ENCODE measurements around the gene CPNE5. TPM values are rescaled to one million over a fixed set of nuclear protein-coding genes. Genes with fewer than 3 reads are reported as not detected.
A peak's percentile ranks its signal among the peaks of the same experiment; 100 is the strongest.
"Not testable (repeated sequence)": the region's sequence is repeated elsewhere in the genome, so short reads cannot be mapped to it uniquely, and the experiment has no call there.

CPNE5 gene
- total RNA-seq, 1 experiment from 2014 or later = not detected

- DNase-seq (ENCODE audit: low read depth) = no peak
- in situ Hi-C loops (cut with HindIII; ENCODE audit: low pct_unique_long_range_greater_than_20kb, low sequenced_read_pairs) = no loop called here
Measured at GRCh38 chr6:36729161-36729524, 110.1 kb downstream of the CPNE5 start.

GRCh38 chr6:36728289-36729160 is 110.7 kb downstream of the CPNE5 start:
- in situ Hi-C loops (cut with HindIII; ENCODE audit: low pct_unique_long_range_greater_than_20kb, low sequenced_read_pairs) = no loop called here
- no peak for DNase-seq (ENCODE audit: low read depth)

DNA sequence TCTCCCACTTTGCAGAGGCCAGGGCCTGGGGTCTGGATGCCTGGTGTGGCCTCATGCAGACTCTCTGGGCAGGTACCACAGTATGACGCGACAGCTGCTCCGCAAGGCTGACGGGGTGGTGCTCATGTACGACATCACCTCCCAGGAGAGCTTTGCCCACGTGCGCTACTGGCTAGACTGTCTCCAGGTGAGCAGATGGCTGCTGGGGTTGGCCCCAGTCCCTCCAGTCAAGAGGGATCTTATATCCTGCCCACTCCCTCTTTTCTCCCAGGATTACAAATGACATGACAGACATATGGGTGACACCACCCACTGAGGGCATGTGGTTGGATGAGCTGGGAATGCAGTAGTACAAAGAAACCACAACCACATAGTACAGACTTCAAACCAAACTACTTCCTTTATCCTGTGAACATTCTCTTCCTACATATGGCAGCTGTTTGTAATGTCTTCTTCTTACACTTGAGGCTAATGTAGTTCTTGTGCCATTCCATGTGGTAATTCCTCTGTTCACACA is 111.7 kb downstream of the CPNE5 start:
- in situ Hi-C loops (cut with HindIII; ENCODE audit: low pct_unique_long_range_greater_than_20kb, low sequenced_read_pairs) = no loop called here

GRCh38 chr6:36725581-36725980 is 113.7 kb downstream of the CPNE5 start:
- in situ Hi-C loops (cut with HindIII; ENCODE audit: low pct_unique_long_range_greater_than_20kb, low sequenced_read_pairs) = no loop called here
- no peak for DNase-seq (ENCODE audit: low read depth)

More for the DNA sequence above, 111.7 kb downstream of the CPNE5 start:
- DNase-seq (ENCODE audit: low read depth) = peak; percentile 12

DNA sequence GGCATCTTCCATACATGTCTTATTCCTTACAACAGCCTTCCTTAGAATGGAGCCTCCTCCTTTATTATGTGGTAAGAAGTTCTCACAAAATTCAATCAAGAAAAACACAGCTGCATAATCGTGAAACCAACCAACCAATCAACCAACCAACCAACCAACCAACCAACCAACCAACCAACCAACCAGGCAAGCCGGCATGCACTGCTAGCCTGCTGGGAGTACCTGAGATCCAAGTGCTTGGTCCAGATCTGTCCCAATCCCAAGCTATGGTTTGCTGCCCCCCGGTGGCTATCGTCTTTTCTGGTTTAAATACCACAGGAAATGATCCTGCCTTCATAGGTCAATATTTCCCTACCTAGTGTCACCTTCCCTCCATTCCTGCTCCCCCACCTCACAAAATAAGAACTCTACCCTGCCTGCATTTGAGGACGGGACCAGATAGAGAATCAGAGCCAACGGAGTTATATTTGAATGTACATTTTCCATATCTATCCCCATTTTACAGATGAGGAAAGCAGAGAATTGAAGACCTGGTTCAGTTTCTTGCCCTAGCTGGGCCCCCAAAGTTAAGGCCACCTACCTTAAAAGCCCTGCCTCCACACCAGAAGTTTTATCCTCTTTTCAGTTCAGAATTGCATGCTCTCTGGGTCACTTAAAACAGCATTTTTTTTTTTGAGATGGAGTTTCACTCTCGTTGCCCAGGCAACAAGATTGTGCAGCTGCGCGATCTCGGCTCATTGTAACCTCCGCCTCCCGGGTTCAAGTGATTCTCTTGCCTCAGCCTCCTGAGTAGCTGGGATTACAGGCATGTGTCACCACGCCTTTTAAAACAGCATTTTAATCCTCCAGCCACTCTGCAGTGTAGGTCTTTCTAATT is 114.5 kb downstream of the CPNE5 start:
- DNase-seq (ENCODE audit: low read depth) = peak; percentile 55
- in situ Hi-C loops (cut with HindIII; ENCODE audit: low pct_unique_long_range_greater_than_20kb, low sequenced_read_pairs) = no loop called here

DNA sequence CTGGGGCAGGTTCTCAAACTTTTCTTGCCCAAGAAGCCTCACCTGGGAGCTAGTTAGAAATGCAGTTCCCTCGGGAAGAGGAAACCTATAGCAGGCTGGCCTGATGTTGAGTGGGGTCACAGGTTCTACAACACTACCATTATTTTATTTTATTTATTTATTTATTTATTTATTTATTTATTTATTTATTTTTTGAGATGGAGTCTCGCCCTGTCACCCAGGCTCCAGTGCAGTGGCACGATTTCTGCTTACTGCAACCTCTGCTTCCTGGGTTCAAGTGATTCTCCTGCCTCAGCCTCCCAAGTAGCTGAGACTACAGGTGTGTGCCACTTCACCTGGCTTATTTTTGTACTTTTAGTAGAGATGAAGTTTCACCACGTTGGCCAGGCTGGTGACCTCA is 115.3 kb downstream of the CPNE5 start:
- in situ Hi-C loops (cut with HindIII; ENCODE audit: low pct_unique_long_range_greater_than_20kb, low sequenced_read_pairs); DNase-seq (ENCODE audit: low read depth): not testable (repeated sequence)

GRCh38 chr6:36722879-36723278 is 116.4 kb downstream of the CPNE5 start:
- in situ Hi-C loops (cut with HindIII; ENCODE audit: low pct_unique_long_range_greater_than_20kb, low sequenced_read_pairs) = no loop called here
- DNase-seq (ENCODE audit: low read depth) = no peak

- in situ Hi-C loops (cut with HindIII; ENCODE audit: low pct_unique_long_range_greater_than_20kb, low sequenced_read_pairs) = no loop called here
- DNase-seq (ENCODE audit: low read depth) = no peak
Measured at GRCh38 chr6:36722365-36722764, 116.9 kb downstream of the CPNE5 start.

- no peak for DNase-seq (ENCODE audit: low read depth)
- in situ Hi-C loops (cut with HindIII; ENCODE audit: low pct_unique_long_range_greater_than_20kb, low sequenced_read_pairs) = no loop called here
Measured at GRCh38 chr6:36721369-36722140, 117.7 kb downstream of the CPNE5 start.

DNA sequence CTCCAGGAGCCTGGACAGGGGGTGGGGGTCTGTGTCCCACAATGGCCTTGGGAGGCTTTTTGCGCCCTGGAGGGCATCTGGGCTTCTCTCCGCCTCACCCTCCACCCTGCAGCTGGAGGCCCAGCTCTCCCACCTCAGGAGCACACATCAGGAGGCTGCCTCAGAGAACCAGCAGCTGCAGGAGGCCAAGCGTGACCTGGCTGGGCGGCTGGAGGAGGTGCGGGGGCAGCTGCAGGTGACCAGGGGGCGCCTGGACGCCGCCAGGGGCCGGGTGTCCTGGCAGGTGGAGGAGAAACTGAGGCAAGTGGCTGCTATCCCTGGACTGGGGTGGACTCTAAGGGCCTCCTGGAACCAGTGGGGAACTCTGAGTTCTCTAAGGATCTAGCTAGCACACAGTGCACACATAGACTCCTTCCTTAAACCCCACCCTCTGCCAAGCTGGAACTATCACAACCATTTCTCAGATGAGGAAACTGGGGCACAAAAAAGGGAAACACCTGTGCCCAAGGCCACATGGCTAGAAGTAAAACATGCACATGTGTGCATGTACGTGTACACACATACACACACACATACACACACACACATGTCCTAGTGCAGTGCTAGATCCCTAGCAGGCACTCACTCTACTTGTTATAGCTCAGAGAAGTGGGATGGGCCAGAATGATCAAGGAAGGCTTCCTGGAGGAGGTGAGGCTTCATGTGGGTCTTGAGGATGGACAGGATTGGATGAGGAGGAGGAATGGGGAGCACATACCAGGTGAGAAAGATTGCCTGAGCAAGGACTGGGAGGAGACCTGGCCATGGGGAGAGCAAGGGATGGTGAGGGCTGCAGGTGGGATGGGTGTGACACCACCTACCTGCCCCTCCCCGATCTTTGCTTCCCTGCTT is 118.7 kb downstream of the CPNE5 start:
- DNase-seq (ENCODE audit: low read depth) = no peak
- in situ Hi-C loops (cut with HindIII; ENCODE audit: low pct_unique_long_range_greater_than_20kb, low sequenced_read_pairs) = no loop called here

GRCh38 chr6:36719126-36719525 is 120.1 kb downstream of the CPNE5 start:
- in situ Hi-C loops (cut with HindIII; ENCODE audit: low pct_unique_long_range_greater_than_20kb, low sequenced_read_pairs) = no loop called here
- no peak for DNase-seq (ENCODE audit: low read depth)

GRCh38 chr6:36718560-36718959 is 120.7 kb downstream of the CPNE5 start:
- in situ Hi-C loops (cut with HindIII; ENCODE audit: low pct_unique_long_range_greater_than_20kb, low sequenced_read_pairs) = no loop called here
- DNase-seq (ENCODE audit: low read depth) = no peak

GRCh38 chr6:36717871-36718540 is 121.2 kb downstream of the CPNE5 start:
- in situ Hi-C loops (cut with HindIII; ENCODE audit: low pct_unique_long_range_greater_than_20kb, low sequenced_read_pairs) = no loop called here
- no peak for DNase-seq (ENCODE audit: low read depth)

GRCh38 chr6:36717231-36717825 is 121.9 kb downstream of the CPNE5 start:
- DNase-seq (ENCODE audit: low read depth) = no peak
- in situ Hi-C loops (cut with HindIII; ENCODE audit: low pct_unique_long_range_greater_than_20kb, low sequenced_read_pairs) = no loop called here

- in situ Hi-C loops (cut with HindIII; ENCODE audit: low pct_unique_long_range_greater_than_20kb, low sequenced_read_pairs) = no loop called here
- no peak for DNase-seq (ENCODE audit: low read depth)
Measured at GRCh38 chr6:36716476-36717093, 122.7 kb downstream of the CPNE5 start.

DNA sequence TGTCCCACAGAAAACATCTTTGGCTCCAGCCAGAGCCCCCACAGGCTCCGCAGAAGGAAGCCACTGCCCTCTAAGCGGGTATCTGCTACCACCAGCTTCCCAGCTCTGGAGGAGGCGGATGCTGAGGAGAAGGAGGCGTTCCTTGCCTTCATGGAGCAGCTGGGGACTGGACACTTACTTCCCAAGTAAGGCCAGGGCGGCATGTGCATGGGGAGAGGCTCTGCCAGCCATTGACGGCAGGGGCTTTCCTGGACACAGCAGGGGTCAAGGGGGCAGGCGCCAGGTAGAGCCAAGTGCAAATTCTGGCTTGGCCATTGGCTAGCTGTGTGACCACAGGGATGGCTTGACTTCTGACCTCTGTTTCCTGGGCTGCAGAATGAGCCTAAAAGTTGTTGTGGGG is 123.8 kb downstream of the CPNE5 start:
- in situ Hi-C loops (cut with HindIII; ENCODE audit: low pct_unique_long_range_greater_than_20kb, low sequenced_read_pairs) = no loop called here
- DNase-seq (ENCODE audit: low read depth) = no peak

Data from Caki2 (cell line).